ENCODE measurements around the gene PDZRN3.

Gene PDZRN3

GRCh38 chr3:73664389-73664788 lies 39.6 kb upstream of the PDZRN3 start:
- DNase-seq (ENCODE audit: low spot score): no peak
- in situ Hi-C loops (cut with MboI; ENCODE audit: low pct_unique_long_range_greater_than_20kb, low sequenced_read_pairs, unreplicated experiment): no loop called here
- no peak for TF ChIP-seq CTCF (IDR thresholded peaks at IDR 0.05; ENCODE audit: extremely low read depth, insufficient read depth, missing control alignments)

- no peak for TF ChIP-seq CTCF (IDR thresholded peaks at IDR 0.05; ENCODE audit: extremely low read depth, insufficient read depth, missing control alignments)
- DNase-seq (ENCODE audit: low spot score): no peak
- in situ Hi-C loops (cut with MboI; ENCODE audit: low pct_unique_long_range_greater_than_20kb, low sequenced_read_pairs, unreplicated experiment): no loop called here
Observed at GRCh38 chr3:73663495-73663894, 38.8 kb upstream of the PDZRN3 start.

GRCh38 chr3:73661265-73661664 lies 36.5 kb upstream of the PDZRN3 start:
- DNase-seq (ENCODE audit: low spot score): no peak
- no peak for TF ChIP-seq CTCF (IDR thresholded peaks at IDR 0.05; ENCODE audit: extremely low read depth, insufficient read depth, missing control alignments)
- in situ Hi-C loops (cut with MboI; ENCODE audit: low pct_unique_long_range_greater_than_20kb, low sequenced_read_pairs, unreplicated experiment): no loop called here

GRCh38 chr3:73658227-73658626 lies 33.5 kb upstream of the PDZRN3 start:
- DNase-seq (ENCODE audit: low spot score): no peak
- in situ Hi-C loops (cut with MboI; ENCODE audit: low pct_unique_long_range_greater_than_20kb, low sequenced_read_pairs, unreplicated experiment): no loop called here
- TF ChIP-seq CTCF (IDR thresholded peaks at IDR 0.05; ENCODE audit: extremely low read depth, insufficient read depth, missing control alignments): no peak

- in situ Hi-C loops (cut with MboI; ENCODE audit: low pct_unique_long_range_greater_than_20kb, low sequenced_read_pairs, unreplicated experiment): no loop called here
- TF ChIP-seq CTCF (IDR thresholded peaks at IDR 0.05; ENCODE audit: extremely low read depth, insufficient read depth, missing control alignments): no peak
- no peak for DNase-seq (ENCODE audit: low spot score)
Observed at GRCh38 chr3:73657186-73657585, 32.4 kb upstream of the PDZRN3 start.

- in situ Hi-C loops (cut with MboI; ENCODE audit: low pct_unique_long_range_greater_than_20kb, low sequenced_read_pairs, unreplicated experiment): no loop called here
Observed at GRCh38 chr3:73656241-73656890, 31.6 kb upstream of the PDZRN3 start.

More at GRCh38 chr3:73656241-73656890, 31.6 kb upstream of the PDZRN3 start:
- TF ChIP-seq CTCF (IDR thresholded peaks at IDR 0.05; ENCODE audit: extremely low read depth, insufficient read depth, missing control alignments): no peak
- DNase-seq (ENCODE audit: low spot score): no peak
